ENCODE results near the gene ARID1A.
"Not testable (repeated sequence)": the region's sequence is repeated elsewhere in the genome, so short reads cannot be mapped to it uniquely, and the experiment has no call there.

ARID1A gene

DNA sequence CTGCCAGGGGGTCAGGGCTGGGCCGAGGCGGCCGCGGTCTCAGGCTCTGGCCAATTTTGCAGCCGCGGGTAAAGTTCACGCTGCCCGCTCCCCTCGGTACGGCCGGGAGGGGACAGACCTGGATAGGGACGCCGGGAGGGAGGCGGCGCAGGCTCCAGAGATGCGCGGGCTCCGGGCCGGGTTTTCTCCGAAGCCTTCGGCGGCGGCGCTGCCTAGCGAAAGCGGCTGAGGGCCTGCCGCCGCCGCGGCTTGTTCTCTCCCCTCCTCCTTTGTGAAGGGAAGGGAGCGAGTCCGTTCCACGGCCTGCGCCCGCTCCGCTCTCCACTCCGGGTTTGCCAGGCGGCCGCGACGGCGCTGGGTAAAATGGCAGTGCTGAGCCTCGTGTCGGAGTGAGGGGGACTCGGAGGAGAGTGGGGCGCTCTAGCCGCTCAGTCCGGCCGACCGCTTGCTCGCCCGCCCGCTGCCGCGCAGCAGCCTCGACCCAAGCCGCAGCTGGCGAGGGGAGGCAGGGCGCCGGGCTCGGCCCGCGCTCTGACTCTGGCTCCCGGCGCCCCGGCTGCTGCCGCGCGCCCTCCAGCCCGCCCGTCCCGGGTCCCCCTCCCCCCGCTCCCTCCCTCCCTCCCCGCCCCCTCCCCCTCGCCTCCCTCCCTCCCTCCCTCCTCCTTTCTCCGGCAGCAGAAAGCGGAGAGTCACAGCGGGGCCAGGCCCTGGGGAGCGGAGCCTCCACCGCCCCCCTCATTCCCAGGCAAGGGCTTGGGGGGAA, at the start of gene ARID1A:
Gene ARID1A, plus strand, starts transcription at position 660 of the 763 bp plus-strand sequence. CDS start 389 bp downstream, outside the sequence.
- H3K4me1 Mint-ChIP-seq: peaks cover 19% of the 10 kb centered on the region
- peak within 1 kb of the TSS; percentile 93 for H3K4me3 Mint-ChIP-seq
- peak; percentile 52 for ATAC-seq (ENCODE audit: low read depth)
- no peaks in the 10 kb centered on the region for H3K27me3 Mint-ChIP-seq
- H3K27ac Mint-ChIP-seq: peak within 1 kb of the TSS; percentile 94
- no peaks in the 10 kb centered on the region for H3K9me3 Mint-ChIP-seq
- peak; percentile 97 for DNase-seq (ENCODE audit: low spot score in 2 of 2)
- no peaks in the 10 kb centered on the region for H3K36me3 Mint-ChIP-seq

DNA sequence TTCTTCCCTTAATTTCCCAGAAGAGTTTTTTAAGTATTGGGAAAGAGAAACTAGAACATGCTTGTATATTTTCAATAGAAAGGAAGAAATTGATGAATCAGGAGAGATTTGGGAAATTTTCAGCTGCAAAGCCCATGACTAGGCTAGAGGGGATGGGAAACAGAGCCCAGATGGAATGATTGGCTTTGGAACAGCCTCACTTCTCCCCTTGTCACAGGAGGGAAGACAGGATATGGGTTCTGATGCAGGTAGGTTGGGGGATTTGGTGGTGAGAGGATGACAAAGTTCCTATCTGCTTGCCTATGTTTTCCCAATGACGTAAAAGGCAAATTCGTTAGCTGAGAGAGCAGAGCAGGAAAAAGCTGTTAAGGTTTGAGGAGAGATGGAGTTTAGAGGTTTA, 31.0 kb upstream of the ARID1A start:
- no peak overlapping the region for H3K27ac Mint-ChIP-seq

GRCh38 chr1:26666855-26667254, 29.0 kb upstream of the ARID1A start:
- Mint-ChIP-seq H3K9me3 (no peaks in the 10 kb centered on the region), H3K36me3 (no peaks in the 10 kb centered on the region), H3K27ac (no peak overlapping the region), H3K4me1 (no peaks in the 10 kb centered on the region), H3K4me3 (no peak overlapping the region), H3K27me3 (no peaks in the 10 kb centered on the region)
- no peak for DNase-seq (ENCODE audit: low spot score in 2 of 2)
- no peak for ATAC-seq (ENCODE audit: low read depth)

More for the DNA sequence above, 31.0 kb upstream of the ARID1A start:
- no peaks in the 10 kb centered on the region for H3K27me3 Mint-ChIP-seq
- no peaks in the 10 kb centered on the region for H3K9me3 Mint-ChIP-seq
- H3K4me3 Mint-ChIP-seq: no peak overlapping the region
- ATAC-seq (ENCODE audit: low read depth): no peak
- no peaks in the 10 kb centered on the region for H3K36me3 Mint-ChIP-seq
- no peak for DNase-seq (ENCODE audit: low spot score in 2 of 2)
- H3K4me1 Mint-ChIP-seq: no peaks in the 10 kb centered on the region

DNA sequence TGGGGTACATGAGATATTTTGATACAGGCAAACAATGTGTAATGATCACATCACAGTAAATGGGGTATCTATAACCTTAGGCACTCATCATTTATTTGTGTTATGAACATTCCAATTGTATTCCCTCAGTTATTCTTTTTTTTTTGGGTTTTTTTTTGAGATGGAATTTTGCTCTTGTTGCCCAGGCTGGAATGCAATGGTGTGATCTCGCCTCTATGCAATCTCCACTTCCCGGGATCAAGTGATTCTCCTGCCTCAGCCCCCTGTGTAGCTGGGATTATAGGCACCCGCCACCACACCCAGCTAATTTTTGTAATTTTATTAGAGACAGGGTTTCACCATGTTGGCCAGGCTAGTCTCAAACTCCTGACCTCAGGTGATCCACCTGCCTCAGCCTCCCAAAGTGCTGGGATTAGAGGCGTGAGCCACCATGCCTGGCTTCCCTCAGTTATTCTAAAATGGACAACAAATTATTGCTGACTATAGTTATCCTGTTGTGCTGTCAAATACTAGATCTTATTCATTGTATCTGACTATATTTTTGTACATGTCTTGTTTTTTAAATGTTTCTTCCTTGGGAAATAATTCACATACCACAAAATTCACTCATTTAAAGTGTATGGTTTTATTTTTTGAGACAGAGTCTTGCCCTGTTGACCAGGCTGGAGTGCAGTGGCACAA, 27.6 kb upstream of the ARID1A start:
- not testable (repeated sequence) for H3K4me1 Mint-ChIP-seq; ATAC-seq (ENCODE audit: low read depth); H3K27ac Mint-ChIP-seq; DNase-seq (ENCODE audit: low spot score in 2 of 2); H3K27me3 Mint-ChIP-seq; H3K4me3 Mint-ChIP-seq; H3K36me3 Mint-ChIP-seq; H3K9me3 Mint-ChIP-seq

DNA sequence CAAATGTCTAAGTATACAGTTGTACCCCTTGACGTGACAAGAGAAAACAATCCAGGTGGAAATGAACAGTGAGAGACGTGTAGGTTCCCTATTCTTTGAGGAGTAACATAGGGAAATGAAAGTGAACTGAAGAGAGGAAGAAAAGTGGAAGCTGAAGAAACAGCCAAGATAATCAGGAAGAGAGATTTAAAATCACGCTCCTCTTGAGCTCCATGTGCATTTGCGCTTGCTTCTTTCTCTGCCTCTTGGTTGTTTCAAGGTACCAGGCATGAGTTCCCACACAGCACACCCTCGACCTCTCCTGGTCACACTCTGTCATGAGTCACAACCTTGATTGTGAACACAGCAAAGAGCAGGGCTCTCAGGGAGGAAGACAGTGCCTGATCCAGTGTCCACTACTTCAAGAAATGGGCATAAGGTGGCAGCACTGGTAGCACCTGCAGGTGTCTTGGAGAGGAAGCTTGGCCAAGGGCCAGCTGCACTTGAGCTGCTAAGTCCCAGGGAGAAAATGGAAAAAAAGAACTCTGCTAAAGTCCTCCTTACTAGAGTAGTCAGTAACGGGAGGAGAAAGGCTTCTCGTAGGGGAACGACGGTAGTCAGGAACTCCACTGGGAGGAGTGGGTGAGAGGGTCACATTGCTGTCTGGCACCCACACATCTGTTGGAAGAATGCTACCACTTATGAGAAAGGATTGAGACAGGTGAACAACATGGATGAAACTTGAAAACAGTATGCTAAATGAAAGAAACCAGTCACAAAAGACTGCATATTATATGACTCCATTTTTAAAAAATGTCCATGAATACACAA, 18.3 kb upstream of the ARID1A start:
- peak; percentile 29 to 39 for DNase-seq (ENCODE audit: low spot score in 2 of 2)
- Mint-ChIP-seq H3K36me3 (no peaks in the 10 kb centered on the region), H3K4me3 (peak overlapping the region; percentile 66), H3K27ac (peak overlapping the region; percentile 48), H3K9me3 (no peaks in the 10 kb centered on the region), H3K27me3 (no peaks in the 10 kb centered on the region), H3K4me1 (peaks cover 11% of the 10 kb centered on the region)
- peak; percentile 96 for ATAC-seq (ENCODE audit: low read depth)

- no peak for DNase-seq (ENCODE audit: low spot score in 2 of 2)
- Mint-ChIP-seq H3K4me3 (no peak overlapping the region), H3K27me3 (no peaks in the 10 kb centered on the region), H3K4me1 (no peaks in the 10 kb centered on the region), H3K9me3 (no peaks in the 10 kb centered on the region), H3K27ac (no peak overlapping the region), H3K36me3 (no peaks in the 10 kb centered on the region)
- no peak for ATAC-seq (ENCODE audit: low read depth)
Observed at GRCh38 chr1:26684763-26685508, 10.9 kb upstream of the ARID1A start.

GRCh38 chr1:26686795-26687194, 9.0 kb upstream of the ARID1A start:
- H3K36me3 Mint-ChIP-seq: no peaks in the 10 kb centered on the region
- ATAC-seq (ENCODE audit: low read depth): no peak
- DNase-seq (ENCODE audit: low spot score in 2 of 2): no peak
- no peaks in the 10 kb centered on the region for H3K4me1 Mint-ChIP-seq
- H3K27ac Mint-ChIP-seq: no peak overlapping the region
- H3K9me3 Mint-ChIP-seq: no peaks in the 10 kb centered on the region
- H3K27me3 Mint-ChIP-seq: no peaks in the 10 kb centered on the region
- no peak overlapping the region for H3K4me3 Mint-ChIP-seq

DNA sequence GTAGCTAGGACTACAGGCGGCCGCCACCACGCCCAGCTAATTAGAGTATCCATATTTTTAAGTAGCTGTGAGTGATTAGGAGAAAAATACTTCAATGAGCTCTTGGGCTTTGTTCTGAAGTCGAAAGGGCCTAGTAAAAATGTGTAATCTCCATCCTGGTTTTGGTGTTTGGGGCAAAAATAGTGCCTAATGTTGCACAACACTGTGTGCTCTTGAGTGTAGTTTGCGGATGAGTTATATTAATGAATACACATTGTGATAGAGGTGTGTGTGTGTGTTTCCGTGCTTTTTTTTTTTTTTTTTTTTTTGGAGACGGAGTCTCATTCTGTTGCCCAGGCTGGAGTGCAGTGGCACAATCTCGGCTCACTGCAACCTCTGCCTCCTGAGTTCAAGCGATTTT, 6.3 kb upstream of the ARID1A start:
- no peaks in the 10 kb centered on the region for H3K9me3 Mint-ChIP-seq
- no peaks in the 10 kb centered on the region for H3K27me3 Mint-ChIP-seq
- DNase-seq (ENCODE audit: low spot score in 2 of 2): no peak
- H3K27ac Mint-ChIP-seq: no peak overlapping the region
- no peak overlapping the region for H3K4me3 Mint-ChIP-seq
- H3K36me3 Mint-ChIP-seq: no peaks in the 10 kb centered on the region
- ATAC-seq (ENCODE audit: low read depth): no peak
- H3K4me1 Mint-ChIP-seq: peaks cover 13% of the 10 kb centered on the region

DNA sequence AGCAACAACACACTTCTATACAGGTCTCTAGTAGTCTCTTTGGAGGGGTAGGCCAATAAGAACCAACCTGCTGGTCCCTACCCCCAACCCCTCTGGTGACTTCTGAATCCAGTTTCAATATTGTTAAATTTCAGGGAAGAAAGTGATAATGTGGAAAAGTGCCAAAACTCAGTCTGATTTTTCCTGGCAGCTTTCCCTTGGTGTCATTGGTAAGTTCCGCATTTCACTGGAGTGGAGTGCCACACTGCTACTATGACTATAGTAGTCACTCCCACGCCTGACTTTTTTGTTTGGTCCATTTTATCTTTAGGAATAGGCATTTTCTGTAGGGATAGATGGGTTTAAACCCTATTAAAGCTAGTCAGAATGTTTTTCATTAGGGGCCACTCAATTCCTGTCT, 5.7 kb upstream of the ARID1A start:
- ATAC-seq (ENCODE audit: low read depth) (no peak), DNase-seq (ENCODE audit: low spot score in 2 of 2) (no peak)
- Mint-ChIP-seq H3K9me3 (no peaks in the 10 kb centered on the region), H3K4me3 (no peak overlapping the region), H3K27me3 (no peaks in the 10 kb centered on the region), H3K4me1 (peaks cover 19% of the 10 kb centered on the region), H3K27ac (no peak overlapping the region), H3K36me3 (no peaks in the 10 kb centered on the region)

- Mint-ChIP-seq H3K4me3 (no peak overlapping the region), H3K27ac (no peak overlapping the region), H3K36me3 (no peaks in the 10 kb centered on the region), H3K27me3 (no peaks in the 10 kb centered on the region), H3K4me1 (peaks cover 19% of the 10 kb centered on the region), H3K9me3 (no peaks in the 10 kb centered on the region)
- DNase-seq (ENCODE audit: low spot score in 2 of 2): no peak
- no peak for ATAC-seq (ENCODE audit: low read depth)
Observed at GRCh38 chr1:26690576-26691031, 5.2 kb upstream of the ARID1A start.

DNA sequence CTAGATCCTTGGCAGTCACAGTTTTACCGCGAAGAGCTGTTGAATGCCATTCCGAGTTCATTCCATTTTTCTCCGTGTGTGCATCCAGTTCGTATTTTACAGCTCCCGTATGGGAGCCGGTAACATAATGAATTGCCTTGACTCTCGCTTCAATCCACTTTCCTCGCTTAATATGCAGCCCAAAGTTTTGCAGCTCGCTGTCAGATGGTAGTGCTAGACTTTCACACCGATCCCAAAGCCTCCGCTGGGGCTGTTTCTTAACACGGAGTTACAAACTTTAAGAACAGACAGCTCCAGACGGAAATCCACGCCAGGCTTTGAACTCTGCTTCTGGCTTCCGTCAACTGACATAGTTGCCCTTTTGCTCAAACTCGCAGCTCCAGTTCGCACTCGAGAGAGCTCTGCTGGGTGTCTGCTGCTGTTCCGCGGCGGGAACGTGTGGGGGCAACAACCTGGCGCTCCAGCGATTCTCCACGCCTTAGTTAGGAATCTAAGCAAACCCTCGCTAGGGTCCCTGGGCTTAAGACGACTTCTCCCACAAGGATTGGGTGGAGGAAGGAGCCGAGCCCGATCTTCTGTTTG, 3.5 kb upstream of the ARID1A start:
- Mint-ChIP-seq H3K27ac (peak overlapping the region; percentile 94), H3K9me3 (no peaks in the 10 kb centered on the region), H3K27me3 (no peaks in the 10 kb centered on the region), H3K4me1 (peaks cover 19% of the 10 kb centered on the region), H3K4me3 (peak overlapping the region; percentile 93), H3K36me3 (no peaks in the 10 kb centered on the region)
- ATAC-seq (ENCODE audit: low read depth): peak; percentile 44
- peak; percentile 63 to 67 for DNase-seq (ENCODE audit: low spot score in 2 of 2)

- Mint-ChIP-seq H3K4me3 (peak overlapping the region; percentile 93), H3K36me3 (no peaks in the 10 kb centered on the region), H3K9me3 (no peaks in the 10 kb centered on the region), H3K27ac (peak overlapping the region; percentile 94), H3K4me1 (peaks cover 19% of the 10 kb centered on the region), H3K27me3 (no peaks in the 10 kb centered on the region)
- ATAC-seq (ENCODE audit: low read depth) (peak; percentile 48), DNase-seq (ENCODE audit: low spot score in 2 of 2) (peak; percentile 75 to 77)
Observed at GRCh38 chr1:26692793-26693490, 2.9 kb upstream of the ARID1A start.

Measured in memory B cell (primary cell).